GM19328 (cell line): Measurements from ENCODE around the gene SRGN.
"Not testable (repeated sequence)": the region's sequence is repeated elsewhere in the genome, so short reads cannot be mapped to it uniquely, and the experiment has no call there.

Source experiments
- ATAC-seq: cut with Tn5 transposase; IDR thresholded peaks from one replicate; pipeline ENCODE4 v1.9.1; 2021; ENCODE audit warnings: mild to moderate bottlenecking, moderate library complexity; ENCODE audit not compliant: unreplicated experiment

Gene SRGN

GRCh38 chr10:69087590-69088470 lies at the start of gene SRGN:
SRGN (plus strand) TSS chr10:69088103; CDS start chr10:69088158, 55 bp downstream.
- ATAC-seq: peak; percentile 47

- not testable (repeated sequence) for ATAC-seq
These were observed 47.0 kb upstream of the SRGN start for GRCh38 chr10:69040904-69041303.

- ATAC-seq: no peak
These were observed 45.5 kb upstream of the SRGN start for GRCh38 chr10:69042417-69042816.

GRCh38 chr10:69042838-69043237 lies 45.1 kb upstream of the SRGN start:
- ATAC-seq: no peak

GRCh38 chr10:69043931-69044531 lies 43.9 kb upstream of the SRGN start:
- ATAC-seq: no peak

GRCh38 chr10:69044546-69044945 lies 43.4 kb upstream of the SRGN start:
- ATAC-seq: no peak

- no peak for ATAC-seq
These were observed 42.2 kb upstream of the SRGN start for GRCh38 chr10:69045441-69046300.

GRCh38 chr10:69047111-69047832 lies 40.6 kb upstream of the SRGN start:
- ATAC-seq: no peak

- no peak for ATAC-seq
These were observed 39.8 kb upstream of the SRGN start for GRCh38 chr10:69048103-69048502.

GRCh38 chr10:69049566-69049961 lies 38.3 kb upstream of the SRGN start:
- no peak for ATAC-seq

GRCh38 chr10:69051303-69051702 lies 36.6 kb upstream of the SRGN start:
- no peak for ATAC-seq

GRCh38 chr10:69051710-69052487 lies 36.0 kb upstream of the SRGN start:
- no peak for ATAC-seq

- no peak for ATAC-seq
These were observed 35.2 kb upstream of the SRGN start for GRCh38 chr10:69052736-69053135.

- ATAC-seq: no peak
These were observed 32.7 kb upstream of the SRGN start for GRCh38 chr10:69055241-69055640.

GRCh38 chr10:69056129-69056528 lies 31.8 kb upstream of the SRGN start:
- ATAC-seq: no peak

- ATAC-seq: no peak
These were observed 31.2 kb upstream of the SRGN start for GRCh38 chr10:69056536-69057260.

GRCh38 chr10:69057261-69057950 lies 30.5 kb upstream of the SRGN start:
- no peak for ATAC-seq

- ATAC-seq: no peak
These were observed 30.0 kb upstream of the SRGN start for GRCh38 chr10:69057951-69058297.
